Measurements from ENCODE around the gene SLC44A4. TPM values are rescaled to one million over a fixed set of nuclear protein-coding genes. Genes with fewer than 3 reads are reported as not detected.
A peak's percentile ranks its signal among the peaks of the same experiment; 100 is the strongest.
"Not testable (repeated sequence)": the region's sequence is repeated elsewhere in the genome, so short reads cannot be mapped to it uniquely, and the experiment has no call there.

The SLC44A4 gene
- total RNA-seq = 0.51 TPM
- long read RNA-seq = 0 reads

DNA sequence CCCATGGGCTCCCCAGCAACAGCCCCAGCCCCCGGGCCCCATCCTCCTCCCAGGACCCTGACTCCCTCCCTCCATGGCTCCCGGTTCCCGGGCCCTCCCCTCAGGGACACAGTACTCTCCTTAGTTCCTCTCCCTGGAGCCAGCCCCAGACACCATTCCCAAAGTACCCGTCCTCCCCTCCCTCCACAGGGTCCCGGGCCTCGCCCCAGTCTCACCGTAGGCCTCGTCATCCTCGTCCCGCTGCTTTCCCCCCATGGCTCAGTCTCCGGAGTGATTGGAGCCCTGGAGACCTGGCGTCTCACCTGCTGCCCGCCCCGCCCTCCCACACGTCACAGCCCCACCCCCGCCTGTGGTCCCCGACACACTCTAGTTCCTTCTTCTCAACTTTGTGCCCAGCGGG, at the start of gene SLC44A4:
TSS of gene SLC44A4 (minus strand) at position 272 of the 400 bp plus-strand sequence. CDS start at position 255, 17 bp downstream.
- DNase-seq (ENCODE audit: low spot score) = no peak

- no peak for DNase-seq (ENCODE audit: low spot score)
These were observed 49.8 kb upstream of the SLC44A4 start for GRCh38 chr6:31928672-31928939.

DNA sequence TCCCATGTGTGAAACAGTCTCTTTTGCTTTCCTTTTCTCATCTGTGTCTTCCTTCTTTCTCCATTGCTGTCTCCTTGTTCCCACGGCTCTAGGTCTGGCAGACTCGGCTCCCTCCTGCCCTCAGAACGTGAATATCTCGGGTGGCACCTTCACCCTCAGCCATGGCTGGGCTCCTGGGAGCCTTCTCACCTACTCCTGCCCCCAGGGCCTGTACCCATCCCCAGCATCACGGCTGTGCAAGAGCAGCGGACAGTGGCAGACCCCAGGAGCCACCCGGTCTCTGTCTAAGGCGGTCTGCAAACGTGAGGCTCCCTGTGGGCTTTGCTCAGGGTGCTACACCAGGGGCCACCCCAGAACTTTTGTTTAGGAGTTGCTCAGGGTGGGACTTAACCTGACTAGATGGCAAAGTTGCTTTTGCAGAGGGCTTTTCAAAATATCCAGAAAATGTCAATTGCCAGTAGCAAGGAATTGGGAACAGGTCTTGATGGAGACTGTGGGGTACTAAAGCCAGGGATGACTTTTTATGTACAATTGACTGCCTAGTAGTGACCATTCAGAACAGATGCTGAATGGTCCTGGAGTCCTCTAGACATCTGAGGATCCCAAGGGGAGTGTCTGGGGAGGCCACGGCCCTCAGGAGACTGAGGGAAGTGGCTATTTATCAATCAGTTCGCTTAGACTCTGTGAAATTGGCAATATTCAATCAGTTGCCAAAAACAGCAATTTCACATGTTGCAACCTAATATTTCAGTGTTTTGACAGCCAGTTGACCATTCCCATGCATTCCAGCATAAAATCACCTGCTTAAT, 49.3 kb upstream of the SLC44A4 start:
- DNase-seq (ENCODE audit: low spot score) = no peak

DNA sequence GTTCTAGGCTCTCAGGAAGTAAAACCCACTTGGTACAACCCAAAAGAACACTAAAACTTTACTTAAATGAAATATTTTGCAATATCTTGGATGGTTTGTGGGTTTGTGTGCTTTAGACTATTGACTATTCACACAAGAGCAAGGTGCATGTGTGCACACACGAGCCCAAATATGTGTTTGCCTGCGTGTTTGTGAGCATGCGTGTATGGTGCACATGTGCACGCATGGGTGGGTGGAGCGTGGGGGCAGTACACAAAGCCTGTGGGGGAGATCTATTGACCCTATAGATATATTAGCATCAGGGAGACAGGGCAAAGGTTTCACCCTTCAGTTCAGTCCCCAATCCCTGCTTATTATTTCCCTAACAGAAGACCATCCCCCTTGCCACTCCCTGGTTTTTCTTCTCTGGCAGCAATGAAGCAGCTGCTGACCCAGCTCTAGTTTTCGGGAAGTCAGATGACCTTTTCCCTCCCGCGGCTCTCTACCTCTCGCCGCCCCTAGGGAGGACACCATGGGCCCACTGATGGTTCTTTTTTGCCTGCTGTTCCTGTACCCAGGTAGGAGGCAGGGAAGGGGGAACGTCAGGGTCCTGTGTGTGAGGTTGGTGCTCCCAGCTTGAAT, 48.6 kb upstream of the SLC44A4 start, which contains the start of gene C2:
TSS of gene C2 (plus strand) at position 476 of the 621 bp plus-strand sequence. CDS start at position 512, 36 bp downstream.
- no peak for DNase-seq (ENCODE audit: low spot score)

DNA sequence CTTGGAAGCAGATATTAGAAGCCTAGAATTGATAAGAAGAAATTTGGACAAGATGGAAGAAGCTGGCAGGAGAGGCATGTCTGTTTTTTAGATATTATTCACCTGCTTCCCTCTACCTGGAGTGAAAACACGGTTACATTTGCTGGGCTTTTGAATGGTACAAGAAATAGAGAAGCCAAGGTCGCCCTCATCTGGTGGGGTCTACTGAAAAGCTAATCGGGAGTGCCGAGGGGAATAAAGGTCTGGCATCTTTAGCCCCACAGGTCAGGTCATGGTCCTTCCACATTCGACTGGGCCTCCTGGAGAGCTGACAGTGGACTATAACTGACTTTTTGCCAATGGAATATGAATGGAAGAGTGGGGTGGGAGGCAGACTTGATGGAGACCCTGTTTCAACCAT, 44.1 kb upstream of the SLC44A4 start:
- DNase-seq (ENCODE audit: low spot score) = no peak

DNA sequence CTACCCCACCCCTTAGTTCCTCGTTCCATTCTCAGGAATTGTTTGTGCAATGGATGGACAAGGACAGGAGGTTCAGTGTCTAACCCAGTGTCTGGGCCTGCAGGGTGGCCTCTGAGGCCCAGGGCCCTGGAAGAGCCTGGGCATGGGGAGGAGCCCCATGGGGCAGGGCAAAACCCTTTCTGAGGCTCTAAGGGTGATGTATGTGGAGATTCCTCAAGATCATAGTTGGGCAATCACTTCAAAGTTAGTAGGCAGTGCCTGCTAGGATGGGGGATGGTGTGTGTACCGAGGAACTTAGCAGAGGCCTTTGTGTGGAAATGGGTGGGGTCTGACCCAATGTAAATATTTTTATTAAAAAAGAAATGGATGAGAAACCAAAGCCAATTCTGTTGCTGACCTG, 42.0 kb upstream of the SLC44A4 start:
- DNase-seq (ENCODE audit: low spot score) = no peak

DNA sequence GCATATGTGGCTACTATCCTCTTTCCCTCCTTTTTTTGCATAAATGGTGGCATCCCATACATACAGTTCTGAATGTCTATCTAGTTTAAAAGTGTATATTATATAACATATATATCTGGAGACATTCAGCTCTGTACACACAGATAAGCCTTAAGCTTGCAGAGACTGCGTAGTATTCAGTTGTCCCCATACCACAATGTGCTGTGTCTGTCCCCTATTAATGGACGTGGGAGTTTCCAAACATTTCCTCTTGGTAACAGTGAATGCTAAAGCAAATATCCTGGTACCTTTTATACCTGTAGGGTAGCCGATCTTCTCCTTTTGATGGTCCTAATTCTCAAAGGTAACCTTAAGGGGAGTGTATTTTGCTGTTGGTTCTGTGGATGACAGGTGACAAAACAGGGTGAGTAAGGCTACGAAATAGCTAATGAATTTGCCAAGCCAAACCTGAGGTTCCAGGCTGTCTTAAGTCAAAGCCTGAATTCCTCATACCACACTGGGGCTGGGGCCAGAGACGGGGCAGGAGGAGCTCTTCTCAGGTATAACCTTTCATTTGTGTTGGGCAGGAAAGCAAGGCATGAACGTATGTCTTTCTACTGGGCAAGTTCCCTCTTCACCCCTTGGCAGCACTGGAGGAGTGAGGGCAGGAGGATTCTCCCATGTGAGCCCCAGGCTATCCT, 41.0 kb upstream of the SLC44A4 start:
- DNase-seq (ENCODE audit: low spot score) = no peak

GRCh38 chr6:31918069-31918720, 39.4 kb upstream of the SLC44A4 start:
- no peak for DNase-seq (ENCODE audit: low spot score)

DNA sequence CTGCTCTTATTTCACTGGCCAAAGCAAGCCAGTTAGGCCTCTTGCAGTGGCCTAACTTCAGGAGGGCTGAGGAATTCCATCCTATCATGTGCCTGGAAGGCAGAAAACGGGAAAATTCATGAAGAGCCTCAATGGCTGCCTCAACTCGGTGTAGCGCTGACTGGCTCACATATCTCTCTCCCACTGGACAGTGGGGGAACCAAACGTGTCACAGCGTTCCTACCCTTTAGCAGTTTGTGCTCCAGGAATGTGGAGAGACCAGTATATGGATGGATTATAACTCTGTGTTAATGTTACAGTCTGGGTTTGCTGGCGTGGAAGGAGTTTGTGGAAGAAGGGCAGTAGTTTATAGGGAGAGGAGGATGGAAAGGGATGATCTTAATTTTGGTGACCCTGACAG, 37.0 kb upstream of the SLC44A4 start:
- DNase-seq (ENCODE audit: low spot score) = no peak

- no peak for DNase-seq (ENCODE audit: low spot score)
These were observed 36.6 kb upstream of the SLC44A4 start for GRCh38 chr6:31915351-31915750.

DNA sequence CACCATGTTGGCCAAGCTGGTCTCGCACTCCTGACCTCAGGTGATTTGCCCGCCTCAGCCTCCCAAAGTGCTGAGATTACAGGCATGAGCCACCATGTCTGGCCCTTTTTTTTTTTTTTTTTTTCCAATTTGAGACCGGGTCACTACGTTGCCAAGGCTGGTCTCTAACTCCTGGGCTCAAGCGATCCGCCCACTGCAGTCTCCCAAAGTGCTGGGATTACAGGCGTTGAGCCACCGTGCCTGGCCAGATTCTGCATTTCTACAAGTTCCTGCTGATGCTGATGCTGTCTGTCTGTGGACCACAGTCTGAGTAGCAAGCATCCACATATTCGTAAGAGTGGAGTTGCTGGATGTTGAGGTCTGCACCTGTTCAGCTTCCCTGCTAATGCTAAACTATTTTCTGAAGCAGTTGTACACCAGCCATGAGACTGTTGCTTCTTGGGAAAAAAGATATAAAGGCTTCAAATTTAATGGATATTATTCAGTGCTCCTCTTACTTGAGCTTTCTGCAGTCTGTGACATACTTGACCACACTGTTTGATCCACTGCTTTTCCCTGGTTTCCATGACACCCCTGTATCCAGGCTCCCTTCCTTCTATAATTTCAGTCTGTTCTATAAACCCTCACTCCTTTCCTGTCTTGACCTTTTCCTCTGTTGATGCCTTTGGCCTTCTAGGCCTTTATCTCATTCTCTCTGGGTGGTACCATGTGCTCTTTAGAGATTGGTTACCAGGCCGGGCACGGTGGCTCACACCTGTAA, 33.2 kb upstream of the SLC44A4 start:
- DNase-seq (ENCODE audit: low spot score) = no peak

DNA sequence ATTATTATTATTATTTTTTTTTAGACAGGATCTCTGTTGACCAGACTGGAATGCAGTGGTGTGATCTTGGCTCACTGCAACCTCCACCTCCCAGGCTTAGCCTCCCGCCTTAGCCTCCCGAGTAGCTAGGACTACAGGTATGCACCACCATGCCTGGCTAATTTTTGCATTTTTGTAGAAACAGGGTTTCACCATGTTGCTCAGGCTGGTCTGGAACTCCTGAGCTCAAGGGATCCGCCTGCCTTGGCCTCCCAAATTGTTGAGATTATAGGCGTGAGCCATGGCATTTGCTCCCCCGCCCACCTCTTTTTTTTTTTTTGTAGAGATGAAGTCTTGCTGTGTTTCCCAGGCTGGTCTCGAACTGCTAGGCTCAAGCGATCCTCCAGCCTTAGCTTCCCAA, 30.5 kb upstream of the SLC44A4 start:
- not testable (repeated sequence) for DNase-seq (ENCODE audit: low spot score)

GRCh38 chr6:31908791-31909190, 30.0 kb upstream of the SLC44A4 start:
- DNase-seq (ENCODE audit: low spot score) = no peak

DNA sequence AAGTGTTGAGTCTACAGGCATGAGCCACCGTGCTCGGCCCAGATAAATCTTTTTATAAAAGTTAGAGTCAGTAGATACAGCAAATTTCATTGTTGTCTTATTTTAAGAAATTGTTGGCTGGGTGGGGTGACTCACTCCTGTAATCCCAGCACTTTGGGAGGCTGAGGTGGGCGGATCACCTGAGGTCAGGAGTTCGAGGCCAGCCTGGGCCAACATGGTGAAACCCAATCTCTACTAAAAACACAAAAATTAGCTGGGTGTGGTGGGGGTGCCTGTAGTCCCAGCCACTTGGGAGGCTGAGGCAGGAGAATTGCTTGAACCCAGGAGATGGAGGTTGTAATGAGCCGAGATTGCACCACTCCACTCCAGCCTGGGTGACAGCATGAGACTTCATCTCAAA, 29.5 kb upstream of the SLC44A4 start:
- not testable (repeated sequence) for DNase-seq (ENCODE audit: low spot score)

DNA sequence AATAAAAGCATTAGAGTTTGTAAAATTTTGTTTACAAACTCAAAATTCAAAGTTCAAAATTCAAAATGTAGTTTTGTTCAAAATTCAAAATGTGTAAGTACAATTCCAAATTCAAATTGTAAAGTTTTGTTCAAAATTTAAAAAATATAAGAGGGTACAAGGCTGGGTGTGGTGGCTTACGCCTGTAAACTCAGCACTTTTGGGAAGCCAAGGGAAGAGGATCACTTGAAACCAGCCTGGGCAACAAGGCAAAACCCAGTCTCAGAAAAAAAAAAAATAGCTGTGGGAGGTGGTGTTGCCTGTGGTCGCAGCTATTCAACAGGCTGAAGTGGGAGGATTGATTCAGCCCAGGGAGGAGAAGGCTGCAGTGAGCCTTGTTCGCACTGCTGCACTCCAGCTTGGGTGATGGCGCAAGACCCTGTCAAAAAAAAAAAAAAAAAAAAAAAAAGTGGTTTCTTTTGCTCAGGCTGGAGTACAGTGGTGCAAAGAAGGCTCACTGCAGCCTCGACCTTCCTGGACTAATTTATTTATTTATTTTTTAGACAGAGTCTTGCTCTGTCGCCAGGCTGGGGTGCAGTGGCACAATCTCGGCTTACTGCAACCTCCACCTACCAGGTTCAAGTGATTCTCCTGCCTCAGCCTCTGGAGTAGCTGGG, 28.5 kb upstream of the SLC44A4 start:
- no peak for DNase-seq (ENCODE audit: low spot score)

- not testable (repeated sequence) for DNase-seq (ENCODE audit: low spot score)
These were observed 27.9 kb upstream of the SLC44A4 start for GRCh38 chr6:31906727-31907126.

- DNase-seq (ENCODE audit: low spot score) = no peak
These were observed 27.3 kb upstream of the SLC44A4 start for GRCh38 chr6:31906122-31906521.

DNA sequence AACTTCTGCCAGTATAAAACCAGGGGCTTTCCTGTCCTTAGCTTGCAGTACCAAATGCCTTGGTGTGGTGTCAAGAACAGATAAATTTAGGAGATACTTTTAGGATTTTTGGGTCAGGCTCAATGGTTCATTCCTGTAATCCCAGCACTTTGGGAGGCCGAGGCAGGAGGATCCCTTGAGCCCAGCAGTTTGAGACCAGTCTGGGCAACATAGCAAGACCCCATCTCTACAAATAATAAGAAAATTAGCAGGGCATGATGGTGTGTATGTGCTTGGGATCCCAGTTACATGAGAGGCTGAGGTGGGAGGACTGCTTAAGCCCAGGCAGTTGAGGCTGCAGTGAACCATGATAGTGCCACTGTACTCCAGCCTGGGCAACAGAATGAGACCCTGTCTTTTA, 26.2 kb upstream of the SLC44A4 start:
- no peak for DNase-seq (ENCODE audit: low spot score)

GRCh38 chr6:31903957-31904356, 25.2 kb upstream of the SLC44A4 start:
- no peak for DNase-seq (ENCODE audit: low spot score)

- DNase-seq (ENCODE audit: low spot score) = peak; percentile 95
These were observed 23.3 kb upstream of the SLC44A4 start, which contains the start of gene ZBTB12 for GRCh38 chr6:31901953-31902643. ZBTB12 (minus strand) TSS chr6:31902086; CDS start chr6:31901305, 781 bp downstream.

Data from mesenteric fat pad (tissue), 1 donor.